Epithelial cell of esophagus (primary cell): ENCODE data around the gene SPOP.
A peak's percentile ranks its signal among the peaks of the same experiment; 100 is the strongest.

Experiments used
- DNase-seq: peaks from one replicate; pipeline ENCODE4 v3.0.0; 2010; ENCODE audit warnings: low read depth
- H3K4me3 ChIP-seq: 2 replicates; pipeline ENCODE4 v1.5.1; 2011; ENCODE audit warnings: mild to moderate bottlenecking, low read length, control low read depth
- CTCF ChIP-seq: IDR thresholded peaks from 2 replicates; pipeline ENCODE4 v1.5.1; 2011; ENCODE audit warnings: low read depth, mild to moderate bottlenecking, low read length, control low read depth, inconsistent platforms; ENCODE audit not compliant: insufficient read depth; ENCODE audit errors: missing control alignments

SPOP gene

GRCh38 chr17:49688848-49689247 is 11.0 kb upstream of the SPOP start:
- H3K4me3 ChIP-seq: no peak overlapping the region
- TF ChIP-seq CTCF: no peak
- no peak for DNase-seq

GRCh38 chr17:49687878-49688491 is 10.1 kb upstream of the SPOP start:
- no peak overlapping the region for H3K4me3 ChIP-seq
- DNase-seq: no peak
- no peak for TF ChIP-seq CTCF

- no peak for DNase-seq
- H3K4me3 ChIP-seq: no peak overlapping the region
- TF ChIP-seq CTCF: no peak
These were observed 3.4 kb upstream of the SPOP start for GRCh38 chr17:49681106-49681979.

- no peak overlapping the region for H3K4me3 ChIP-seq
- no peak for TF ChIP-seq CTCF
- DNase-seq: no peak
These were observed 2.4 kb upstream of the SPOP start for GRCh38 chr17:49680314-49680713.

- TF ChIP-seq CTCF: no peak
- H3K4me3 ChIP-seq: peak overlapping the region; percentile 68
- DNase-seq: peak; percentile 89
These were observed 564 bp downstream of the SPOP start for GRCh38 chr17:49677134-49677932.

- no peak for DNase-seq
- peak overlapping the region; percentile 68 for H3K4me3 ChIP-seq
- TF ChIP-seq CTCF: no peak
These were observed 1.5 kb downstream of the SPOP start for GRCh38 chr17:49676276-49676868.
